ENCODE results near the gene KRT37.
"Not testable (repeated sequence)": the region's sequence is repeated elsewhere in the genome, so short reads cannot be mapped to it uniquely, and the experiment has no call there.

KRT37 gene

DNA sequence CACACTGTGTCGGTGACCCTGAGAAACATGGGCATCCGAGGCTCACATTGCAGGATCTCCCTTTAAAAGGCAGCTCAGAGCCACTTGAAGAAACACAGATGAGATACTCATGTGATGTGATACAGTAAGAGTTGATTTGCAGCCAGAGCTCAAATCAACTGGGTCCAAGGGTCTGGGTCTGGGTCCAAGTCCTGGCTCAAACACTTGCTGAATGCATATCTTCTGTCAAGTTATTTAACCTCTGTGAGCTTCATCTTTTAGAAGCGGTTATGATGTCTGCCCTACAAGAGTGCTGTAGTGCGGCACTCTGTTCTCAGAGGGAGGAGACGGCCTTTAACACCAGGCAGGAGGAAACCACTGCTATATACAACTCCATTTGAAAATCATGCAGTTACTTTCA is 10.0 kb upstream of the KRT37 start:
- Histone ChIP-seq H3K4me3 (ENCODE audit: low read length) (no peak overlapping the region), H3K36me3 (ENCODE audit: insufficient read depth, low read depth, low read length) (no peaks in the 10 kb centered on the region), H3K27ac (ENCODE audit: low read length) (no peak overlapping the region), H3K9me3 (ENCODE audit: insufficient read depth, low read depth, low read length) (no peaks in the 10 kb centered on the region), H3K27me3 (ENCODE audit: insufficient read depth, low read length) (no peaks in the 10 kb centered on the region), H3K9ac (ENCODE audit: low read depth, low read length) (no peak overlapping the region), H3K4me1 (ENCODE audit: insufficient read depth, low read length) (no peaks in the 10 kb centered on the region)

DNA sequence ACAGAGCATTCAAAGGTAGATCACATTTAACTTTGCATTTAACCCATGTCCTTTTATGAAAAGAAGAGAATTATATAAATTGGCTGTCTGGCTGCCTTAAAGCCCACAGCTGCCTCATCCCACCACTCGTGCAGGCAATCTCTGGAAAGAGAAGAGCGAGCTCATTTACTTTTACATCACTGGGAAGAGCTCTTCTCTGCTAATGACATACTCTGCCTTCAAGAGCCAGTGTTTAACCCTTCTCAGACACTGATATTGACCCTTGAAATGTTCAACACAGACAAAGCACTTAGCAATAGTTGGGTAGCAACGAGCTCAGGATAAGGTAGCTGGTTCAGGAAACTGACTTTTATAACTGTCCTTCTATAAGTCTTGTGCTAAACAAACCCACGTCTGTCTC is 9.6 kb upstream of the KRT37 start:
- H3K4me1 ChIP-seq (ENCODE audit: insufficient read depth, low read length) = no peaks in the 10 kb centered on the region
- H3K9ac ChIP-seq (ENCODE audit: low read depth, low read length) = no peak overlapping the region
- H3K36me3 ChIP-seq (ENCODE audit: insufficient read depth, low read depth, low read length) = no peaks in the 10 kb centered on the region
- no peak overlapping the region for H3K27ac ChIP-seq (ENCODE audit: low read length)
- no peaks in the 10 kb centered on the region for H3K9me3 ChIP-seq (ENCODE audit: insufficient read depth, low read depth, low read length)
- no peaks in the 10 kb centered on the region for H3K27me3 ChIP-seq (ENCODE audit: insufficient read depth, low read length)
- H3K4me3 ChIP-seq (ENCODE audit: low read length) = no peak overlapping the region

DNA sequence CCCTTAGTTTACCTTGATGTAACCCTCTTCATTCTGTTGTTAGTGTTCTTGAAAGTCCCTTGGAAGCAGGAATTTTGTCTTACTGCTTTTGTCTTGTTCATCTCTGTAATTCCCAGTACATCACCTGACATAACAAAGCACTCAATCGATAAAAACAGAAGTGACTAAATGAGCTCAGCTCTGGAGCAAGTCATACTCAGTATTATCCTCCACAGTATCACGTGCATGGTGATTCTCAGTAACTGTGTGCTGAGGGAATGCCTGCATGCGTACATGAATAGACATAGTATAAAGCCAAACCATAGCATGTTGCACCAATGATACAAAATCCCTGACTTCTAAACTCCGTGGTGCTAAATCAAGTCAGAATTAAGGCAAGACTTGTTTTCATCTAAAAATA is 9.2 kb upstream of the KRT37 start:
- H3K36me3 ChIP-seq (ENCODE audit: insufficient read depth, low read depth, low read length) = no peaks in the 10 kb centered on the region
- no peaks in the 10 kb centered on the region for H3K27me3 ChIP-seq (ENCODE audit: insufficient read depth, low read length)
- H3K9me3 ChIP-seq (ENCODE audit: insufficient read depth, low read depth, low read length) = no peaks in the 10 kb centered on the region

DNA sequence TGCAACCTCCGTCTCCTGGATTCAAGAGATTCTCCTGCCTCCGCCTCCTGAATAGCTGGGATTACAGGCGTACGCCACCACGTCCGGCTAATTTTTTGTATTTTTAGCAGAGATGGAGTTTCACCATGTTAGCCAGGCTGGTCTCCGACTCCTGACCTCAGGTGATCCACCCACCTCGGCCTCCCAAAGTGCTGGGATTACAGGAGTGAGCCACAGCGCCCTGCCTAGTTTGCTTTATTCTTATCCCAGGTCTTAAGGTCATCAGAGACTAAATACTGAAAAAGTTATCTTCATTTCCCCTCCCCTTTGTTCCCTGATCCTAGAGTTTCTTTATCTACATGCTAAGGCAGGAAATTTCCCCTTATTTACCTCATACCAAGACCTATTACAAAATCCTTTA is 6.0 kb upstream of the KRT37 start:
- not testable (repeated sequence) for H3K4me3 ChIP-seq (ENCODE audit: low read length); H3K27ac ChIP-seq (ENCODE audit: low read length); H3K36me3 ChIP-seq (ENCODE audit: insufficient read depth, low read depth, low read length); H3K27me3 ChIP-seq (ENCODE audit: insufficient read depth, low read length); H3K9me3 ChIP-seq (ENCODE audit: insufficient read depth, low read depth, low read length); H3K9ac ChIP-seq (ENCODE audit: low read depth, low read length); H3K4me1 ChIP-seq (ENCODE audit: insufficient read depth, low read length)

More for the DNA sequence above, 9.2 kb upstream of the KRT37 start:
- H3K4me1 ChIP-seq (ENCODE audit: insufficient read depth, low read length) = no peaks in the 10 kb centered on the region
- no peak overlapping the region for H3K9ac ChIP-seq (ENCODE audit: low read depth, low read length)
- no peak overlapping the region for H3K4me3 ChIP-seq (ENCODE audit: low read length)
- no peak overlapping the region for H3K27ac ChIP-seq (ENCODE audit: low read length)

DNA sequence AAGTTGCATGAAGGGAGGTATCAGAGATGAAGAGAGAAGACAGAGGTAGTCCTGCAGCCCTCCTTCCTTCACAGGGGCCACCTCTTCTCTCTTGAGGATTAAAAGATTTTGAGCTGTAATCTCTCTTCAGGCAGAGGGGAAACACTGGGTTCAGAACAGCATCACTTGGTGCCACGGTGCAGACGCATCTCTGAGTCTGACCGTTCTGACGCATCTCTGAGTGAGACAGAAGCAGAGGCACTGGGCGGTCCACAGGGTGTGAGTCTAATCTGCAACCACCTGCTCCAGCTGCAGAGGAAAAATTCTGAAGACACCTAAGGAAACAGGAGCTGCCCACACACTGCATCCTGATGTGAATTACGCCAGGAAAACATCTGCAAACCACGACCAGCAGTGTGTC is 5.3 kb upstream of the KRT37 start:
- Histone ChIP-seq H3K4me3 (ENCODE audit: low read length) (no peak overlapping the region), H3K4me1 (ENCODE audit: insufficient read depth, low read length) (no peaks in the 10 kb centered on the region), H3K27me3 (ENCODE audit: insufficient read depth, low read length) (no peaks in the 10 kb centered on the region), H3K9ac (ENCODE audit: low read depth, low read length) (no peak overlapping the region), H3K36me3 (ENCODE audit: insufficient read depth, low read depth, low read length) (no peaks in the 10 kb centered on the region), H3K9me3 (ENCODE audit: insufficient read depth, low read depth, low read length) (no peaks in the 10 kb centered on the region), H3K27ac (ENCODE audit: low read length) (no peak overlapping the region)

DNA sequence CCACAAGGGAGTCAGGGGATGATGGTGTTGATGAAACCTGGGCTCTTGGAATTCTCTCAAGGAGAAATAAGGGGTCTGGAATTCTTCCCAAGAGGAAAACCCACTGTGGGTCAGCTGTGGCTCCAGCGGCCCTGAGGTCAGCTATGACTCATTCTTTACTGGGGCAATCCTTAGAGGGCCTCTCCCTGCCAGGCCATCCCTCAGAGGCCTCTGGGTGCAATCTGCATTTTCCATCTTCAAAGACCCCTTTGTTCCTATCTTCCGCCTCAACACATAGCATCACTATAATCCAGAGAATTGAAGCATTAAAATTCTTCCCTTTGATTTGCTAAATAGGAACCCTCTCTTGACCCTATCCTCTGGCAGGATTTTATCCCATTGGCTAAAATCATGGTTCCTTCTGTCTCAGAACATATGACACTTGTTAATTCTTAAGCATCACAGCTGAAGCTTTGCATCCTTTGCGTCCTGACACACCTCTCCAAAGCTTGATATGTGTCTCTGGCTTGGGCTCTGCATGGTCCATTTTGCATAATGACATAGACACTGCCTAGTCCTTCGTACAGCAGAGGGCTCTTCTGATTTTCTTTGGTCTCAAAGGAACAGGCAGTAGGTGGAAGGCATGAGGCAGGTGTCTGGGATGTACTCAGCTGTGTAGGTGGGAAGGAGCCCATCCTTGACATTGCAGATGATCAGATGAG is 4.4 kb upstream of the KRT37 start:
- Histone ChIP-seq H3K27me3 (ENCODE audit: insufficient read depth, low read length) (no peaks in the 10 kb centered on the region), H3K9ac (ENCODE audit: low read depth, low read length) (no peak overlapping the region)

DNA sequence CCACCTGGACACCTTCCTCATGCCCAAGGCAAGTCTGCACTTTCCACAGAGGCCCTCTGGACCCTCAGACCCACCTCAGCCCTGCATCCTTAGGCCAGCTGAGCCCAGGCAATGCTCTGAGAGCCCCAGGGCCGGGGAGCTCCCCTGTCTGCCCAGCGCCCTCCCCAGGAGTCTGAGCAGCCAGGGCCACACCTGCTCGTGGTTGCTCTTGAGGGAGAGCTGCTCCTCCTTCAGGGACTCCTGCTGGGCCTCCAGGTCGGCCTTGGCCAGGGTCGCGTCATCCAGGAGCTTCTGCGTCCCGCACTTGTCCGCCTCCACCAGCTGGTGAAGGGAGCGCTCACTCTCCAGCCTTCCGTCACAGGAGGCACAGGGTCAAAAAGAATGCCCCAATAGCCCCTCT is 1.8 kb downstream of the KRT37 start:
- not testable (repeated sequence) for H3K27me3 ChIP-seq (ENCODE audit: insufficient read depth, low read length); H3K4me3 ChIP-seq (ENCODE audit: low read length); H3K9me3 ChIP-seq (ENCODE audit: insufficient read depth, low read depth, low read length); H3K9ac ChIP-seq (ENCODE audit: low read depth, low read length); H3K4me1 ChIP-seq (ENCODE audit: insufficient read depth, low read length); H3K27ac ChIP-seq (ENCODE audit: low read length); H3K36me3 ChIP-seq (ENCODE audit: insufficient read depth, low read depth, low read length)

More for the DNA sequence above, 4.4 kb upstream of the KRT37 start:
- H3K36me3 ChIP-seq (ENCODE audit: insufficient read depth, low read depth, low read length) = no peaks in the 10 kb centered on the region
- no peaks in the 10 kb centered on the region for H3K9me3 ChIP-seq (ENCODE audit: insufficient read depth, low read depth, low read length)
- no peak overlapping the region for H3K27ac ChIP-seq (ENCODE audit: low read length)
- H3K4me3 ChIP-seq (ENCODE audit: low read length) = no peak overlapping the region
- H3K4me1 ChIP-seq (ENCODE audit: insufficient read depth, low read length) = no peaks in the 10 kb centered on the region

DNA sequence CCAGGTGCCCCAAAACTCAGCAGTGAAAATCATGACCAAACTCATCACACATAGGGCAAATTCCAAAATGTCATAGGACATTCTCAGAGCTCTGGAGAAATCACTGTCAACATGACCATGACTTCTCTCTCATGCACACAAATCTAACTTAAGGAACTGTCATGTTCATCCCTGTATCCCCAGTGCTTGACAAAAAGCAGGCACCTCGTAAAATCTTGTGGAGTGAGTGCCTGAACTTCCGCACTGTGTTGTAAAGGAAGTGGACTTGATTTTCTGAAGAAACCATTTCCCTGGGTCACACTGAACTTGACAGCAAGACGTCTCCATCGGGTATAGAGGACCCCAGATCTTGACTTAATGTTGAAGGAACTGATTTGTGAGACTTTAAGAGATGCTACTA is 2.8 kb downstream of the KRT37 start:
- H3K27me3 ChIP-seq (ENCODE audit: insufficient read depth, low read length) = no peaks in the 10 kb centered on the region
- no peak overlapping the region for H3K9ac ChIP-seq (ENCODE audit: low read depth, low read length)
- H3K27ac ChIP-seq (ENCODE audit: low read length) = no peak overlapping the region
- H3K9me3 ChIP-seq (ENCODE audit: insufficient read depth, low read depth, low read length) = no peaks in the 10 kb centered on the region
- no peak overlapping the region for H3K4me3 ChIP-seq (ENCODE audit: low read length)
- no peaks in the 10 kb centered on the region for H3K4me1 ChIP-seq (ENCODE audit: insufficient read depth, low read length)
- H3K36me3 ChIP-seq (ENCODE audit: insufficient read depth, low read depth, low read length) = no peaks in the 10 kb centered on the region

DNA sequence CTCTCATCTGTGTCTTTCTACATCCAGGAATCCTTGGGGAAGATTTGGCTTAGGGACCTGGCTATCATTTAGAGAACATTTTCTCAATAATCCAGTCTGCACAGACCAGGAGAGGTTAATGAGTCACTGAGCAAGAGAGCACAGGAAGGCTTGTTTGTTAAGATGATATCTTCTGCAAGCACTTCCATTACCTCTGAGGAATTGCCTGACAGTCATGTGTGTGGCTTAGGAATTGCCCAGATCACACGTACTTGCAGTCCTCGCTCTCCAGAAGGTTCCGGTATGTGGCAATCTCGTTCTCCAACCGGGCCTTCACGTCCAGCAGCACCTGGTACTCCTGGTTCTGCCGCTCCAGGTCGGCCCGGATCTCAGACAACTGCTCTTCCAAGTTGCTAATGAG is 3.3 kb downstream of the KRT37 start:
- Histone ChIP-seq H3K9ac (ENCODE audit: low read depth, low read length) (no peak overlapping the region), H3K36me3 (ENCODE audit: insufficient read depth, low read depth, low read length) (no peaks in the 10 kb centered on the region), H3K4me3 (ENCODE audit: low read length) (no peak overlapping the region), H3K9me3 (ENCODE audit: insufficient read depth, low read depth, low read length) (no peaks in the 10 kb centered on the region), H3K27ac (ENCODE audit: low read length) (no peak overlapping the region), H3K27me3 (ENCODE audit: insufficient read depth, low read length) (no peaks in the 10 kb centered on the region), H3K4me1 (ENCODE audit: insufficient read depth, low read length) (no peaks in the 10 kb centered on the region)

DNA sequence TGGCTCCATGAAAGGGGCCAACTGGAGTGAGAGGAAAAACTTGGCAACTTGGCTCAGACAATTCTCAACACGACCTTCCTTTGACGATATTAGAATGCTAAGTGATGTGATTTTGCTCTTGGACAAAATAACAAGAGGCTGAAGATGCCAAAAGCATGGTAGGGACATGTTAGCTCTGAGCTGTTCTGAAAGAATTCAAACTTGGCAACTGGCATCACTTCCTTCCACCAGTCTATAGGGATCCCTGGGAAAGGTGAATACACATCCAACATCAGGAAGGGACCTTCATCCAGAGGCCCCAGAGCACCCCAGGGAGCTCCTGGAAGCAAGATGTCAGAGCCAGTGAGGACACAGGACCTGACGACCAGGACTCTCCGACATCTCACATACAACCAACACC is 4.3 kb downstream of the KRT37 start:
- Histone ChIP-seq H3K4me1 (ENCODE audit: insufficient read depth, low read length) (no peaks in the 10 kb centered on the region), H3K4me3 (ENCODE audit: low read length) (no peak overlapping the region), H3K27me3 (ENCODE audit: insufficient read depth, low read length) (no peaks in the 10 kb centered on the region), H3K36me3 (ENCODE audit: insufficient read depth, low read depth, low read length) (no peaks in the 10 kb centered on the region), H3K9ac (ENCODE audit: low read depth, low read length) (no peak overlapping the region), H3K27ac (ENCODE audit: low read length) (no peak overlapping the region), H3K9me3 (ENCODE audit: insufficient read depth, low read depth, low read length) (no peaks in the 10 kb centered on the region)

DNA sequence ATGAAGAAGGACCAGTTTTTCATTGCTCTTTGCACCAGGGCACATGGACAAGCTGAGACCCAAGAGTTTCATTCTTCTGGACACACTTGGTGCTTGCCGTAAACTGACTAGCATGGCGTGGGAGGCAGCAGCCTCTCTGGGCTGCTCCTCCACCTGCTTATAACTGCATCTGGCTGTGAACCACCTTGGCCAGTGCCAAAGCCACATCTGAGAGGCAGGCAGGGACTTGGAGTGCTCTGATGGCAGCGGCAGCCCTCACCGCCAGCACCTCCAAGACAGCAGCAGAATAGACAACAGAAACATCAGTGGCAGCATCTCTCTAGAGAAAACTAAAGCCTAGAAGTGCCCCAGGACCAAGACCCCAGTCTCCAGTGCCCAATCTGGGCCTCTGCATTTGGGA is 4.7 kb downstream of the KRT37 start:
- no peak overlapping the region for H3K27ac ChIP-seq (ENCODE audit: low read length)
- no peaks in the 10 kb centered on the region for H3K36me3 ChIP-seq (ENCODE audit: insufficient read depth, low read depth, low read length)
- no peak overlapping the region for H3K9ac ChIP-seq (ENCODE audit: low read depth, low read length)
- H3K27me3 ChIP-seq (ENCODE audit: insufficient read depth, low read length) = no peaks in the 10 kb centered on the region
- H3K4me1 ChIP-seq (ENCODE audit: insufficient read depth, low read length) = no peaks in the 10 kb centered on the region
- no peaks in the 10 kb centered on the region for H3K9me3 ChIP-seq (ENCODE audit: insufficient read depth, low read depth, low read length)
- H3K4me3 ChIP-seq (ENCODE audit: low read length) = no peak overlapping the region

DNA sequence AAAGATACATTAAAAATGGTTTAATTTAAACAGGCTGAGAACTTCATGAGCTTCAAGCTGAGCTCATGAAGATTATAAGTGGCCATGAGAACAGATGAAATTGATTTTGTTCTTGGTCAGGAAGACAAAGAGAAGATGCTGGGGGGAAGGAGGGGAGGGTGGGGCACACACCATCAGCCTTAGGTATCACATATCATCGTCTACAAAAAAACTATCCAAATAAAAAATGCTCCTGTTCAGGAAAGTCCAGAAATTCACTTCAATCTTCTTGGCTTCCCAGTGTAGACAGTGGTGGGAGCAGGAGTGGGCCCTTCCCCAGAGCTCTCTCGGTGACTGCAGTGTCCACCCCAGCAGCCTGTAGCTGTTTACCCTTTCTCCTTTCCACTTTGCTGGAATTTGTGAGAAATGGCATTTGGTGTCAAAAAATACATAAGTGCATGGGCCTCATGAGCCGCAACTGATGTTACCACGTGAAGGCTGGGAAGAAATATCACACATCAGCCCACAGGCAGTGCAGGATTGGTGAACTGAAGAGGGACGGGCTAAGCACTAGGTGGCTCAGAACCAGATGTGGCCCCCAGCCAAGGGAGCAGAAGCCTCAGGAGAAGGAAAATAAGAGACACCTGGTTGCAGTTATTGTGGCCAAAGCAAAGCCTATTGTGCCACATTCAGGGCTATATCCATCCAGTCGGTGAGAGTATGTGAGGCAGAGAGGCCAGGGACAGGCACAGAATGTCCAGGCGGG is 6.1 kb downstream of the KRT37 start:
- 0 out of 2 replicates have a peak, but pooled peaks cover 4% of the 10 kb centered on the region for H3K4me1 ChIP-seq (ENCODE audit: insufficient read depth, low read length)
- H3K27ac ChIP-seq (ENCODE audit: low read length) = no peak overlapping the region
- H3K4me3 ChIP-seq (ENCODE audit: low read length) = no peak overlapping the region
- H3K36me3 ChIP-seq (ENCODE audit: insufficient read depth, low read depth, low read length) = no peaks in the 10 kb centered on the region
- H3K9me3 ChIP-seq (ENCODE audit: insufficient read depth, low read depth, low read length) = no peaks in the 10 kb centered on the region
- H3K9ac ChIP-seq (ENCODE audit: low read depth, low read length) = no peak overlapping the region
- H3K27me3 ChIP-seq (ENCODE audit: insufficient read depth, low read length) = no peaks in the 10 kb centered on the region

Data from iPS-20b (cell line).